ENCODE measurements around the gene RNF130.

The RNF130 gene

GRCh38 chr5:179912951-179913350 lies 158.6 kb downstream of the RNF130 start:
- DNase-seq: no peak

- DNase-seq: no peak
These were observed 159.2 kb downstream of the RNF130 start for GRCh38 chr5:179912386-179912785.

- no peak for DNase-seq
These were observed 162.3 kb downstream of the RNF130 start for GRCh38 chr5:179909224-179909623.

GRCh38 chr5:179908528-179908927 lies 163.0 kb downstream of the RNF130 start:
- DNase-seq: peak; percentile 29

GRCh38 chr5:179907556-179908324 lies 163.8 kb downstream of the RNF130 start, which contains the start of gene TBC1D9B:
Gene TBC1D9B (minus strand): TSS chr5:179907897. CDS start chr5:179907821, 76 bp downstream.
- DNase-seq: peak; percentile 78

- peak; percentile 60 for DNase-seq
These were observed 164.6 kb downstream of the RNF130 start for GRCh38 chr5:179906795-179907555.

- no peak for DNase-seq
These were observed 165.2 kb downstream of the RNF130 start for GRCh38 chr5:179906294-179906794.

GRCh38 chr5:179905161-179905560 lies 166.4 kb downstream of the RNF130 start:
- peak; percentile 59 for DNase-seq

Measured in hematopoietic multipotent progenitor cell treated with erythropoietin and hydrocortisone succinate and interleukin-3 and kit ligand, for 6 days (in vitro differentiated cells).